Fibroblast of lung (primary cell): Measurements from ENCODE around the gene EIF3D. TPM values are rescaled to one million over a fixed set of nuclear protein-coding genes. Genes with fewer than 3 reads are reported as not detected.
"Not testable (repeated sequence)": the region's sequence is repeated elsewhere in the genome, so short reads cannot be mapped to it uniquely, and the experiment has no call there.

Experiments
- DNase-seq, 2 donors: peaks; one replicate each; pipeline versions ENCODE4 v3.0.0 to v3.0.0-alpha.2; 2010; ENCODE audit warnings: low read depth in 2 of 2
- H2AFZ ChIP-seq: 2 replicates; pipeline ENCODE4 v1.5.1; 2012; ENCODE audit warnings: low read length, control low read depth, inconsistent platforms
- H3K27ac ChIP-seq: 2 replicates; pipeline ENCODE4 v1.5.1; 2011; ENCODE audit warnings: low read length, control low read depth; ENCODE audit not compliant: insufficient read depth
- H3K27me3 ChIP-seq: 2 replicates; pipeline ENCODE4 v1.5.1; 2011; ENCODE audit warnings: mild to moderate bottlenecking, low read length; ENCODE audit not compliant: control insufficient read depth, insufficient read depth
- H3K36me3 ChIP-seq: 2 replicates; pipeline ENCODE4 v1.5.1; 2011; ENCODE audit warnings: low read length; ENCODE audit not compliant: control insufficient read depth, insufficient read depth
- H3K4me1 ChIP-seq: 2 replicates; pipeline ENCODE4 v1.5.1; 2011; ENCODE audit warnings: low read length; ENCODE audit not compliant: control insufficient read depth, insufficient read depth; ENCODE audit errors: extremely low read depth
- H3K4me2 ChIP-seq: 2 replicates; pipeline ENCODE4 v1.5.1; 2011; ENCODE audit warnings: low read length, control low read depth; ENCODE audit not compliant: insufficient read depth; ENCODE audit errors: extremely low read depth
- H3K4me3 ChIP-seq, 4 experiments: fragments of 200-600 bp in 1 of 4; sonication (generic) in 1 of 4; replicated peaks in 1 of 4; 2 replicates each; pipeline ENCODE4 v1.5.1; 2011 to 2016; ENCODE audit warnings: low read length in 4 of 4, low read depth in 3 of 4, mild to moderate bottlenecking in 3 of 4, control low read depth in 2 of 4, inconsistent platforms in 1 of 4, mixed read lengths in 1 of 4; ENCODE audit not compliant: insufficient read depth in 1 of 4; ENCODE audit errors: control extremely low read depth in 1 of 4
- H3K79me2 ChIP-seq: 2 replicates; pipeline ENCODE4 v1.5.1; 2012; ENCODE audit warnings: mild to moderate bottlenecking, low read length, inconsistent platforms; ENCODE audit not compliant: control insufficient read depth, insufficient read depth
- H3K9ac ChIP-seq: 2 replicates; pipeline ENCODE4 v1.5.1; 2011; ENCODE audit warnings: mild to moderate bottlenecking, low read length, control low read depth; ENCODE audit not compliant: insufficient read depth
- H3K9me3 ChIP-seq: 2 replicates; pipeline ENCODE4 v1.5.1; 2012; ENCODE audit warnings: low read depth, low read length; ENCODE audit not compliant: control insufficient read depth, insufficient read depth
- H4K20me1 ChIP-seq: 2 replicates; pipeline ENCODE4 v1.5.1; 2011; ENCODE audit warnings: low read length; ENCODE audit not compliant: control insufficient read depth, insufficient read depth; ENCODE audit errors: extremely low read depth
- EZH2 ChIP-seq: IDR thresholded peaks from 2 replicates; pipeline ENCODE4 v1.5.1; 2012; ENCODE audit warnings: low read length, control low read depth, mild to moderate bottlenecking; ENCODE audit errors: missing control alignments
- polyA plus RNA-seq, 2 donors: library from polyadenylated mRNA; depleted of rRNA in 1 of 2; stranded (reverse) in 1 of 2; unstranded in 1 of 2; fragments of >200 nt; gene quantifications; 2 replicates each; pipeline ENCODE4 v1.2.1, GENCODE V29; 2011 to 2012; ENCODE audit warnings: missing spikeins in 1 of 2
- total RNA-seq: library from RNA; depleted of rRNA; stranded (reverse); fragments of >200 nt; gene quantifications from 2 replicates; pipeline ENCODE4 v1.2.1, GENCODE V29; 2014
- TF ChIP-seq, protein P1 (sequence below), 2 donors: IDR thresholded peaks in 1 of 2; conservative IDR thresholded peaks in 1 of 2; 1 replicate in 1 of 2; 2 replicates in 1 of 2; pipeline ENCODE4 v1.5.1; 2011 to 2012; ENCODE audit warnings: low read length in 2 of 2, control low read depth in 1 of 2, inconsistent platforms in 1 of 2, low read depth in 1 of 2, mild to moderate bottlenecking in 1 of 2

EIF3D gene
- total and polyA plus RNA-seq, 2 donors (not counting 1 experiment from before 2014, with no cell fraction given): 267 to 306 TPM

GRCh38 chr22:36536717-36537116 is 7.8 kb upstream of the EIF3D start:
- Histone ChIP-seq H3K9ac (no peak overlapping the region), H3K4me3 (no peak overlapping the region), H4K20me1 (no peaks in the 10 kb centered on the region), H3K9me3 (no peaks in the 10 kb centered on the region), H3K4me1 (no peaks in the 10 kb centered on the region), H3K36me3 (no peaks in the 10 kb centered on the region), H3K27me3 (peaks cover 8% of the 10 kb centered on the region), H3K27ac (no peak overlapping the region), H3K4me2 (no peak overlapping the region), H3K79me2 (no peaks in the 10 kb centered on the region), H2AFZ (no peak overlapping the region)
- TF ChIP-seq EZH2: no peak
- TF ChIP-seq, protein P1, sequence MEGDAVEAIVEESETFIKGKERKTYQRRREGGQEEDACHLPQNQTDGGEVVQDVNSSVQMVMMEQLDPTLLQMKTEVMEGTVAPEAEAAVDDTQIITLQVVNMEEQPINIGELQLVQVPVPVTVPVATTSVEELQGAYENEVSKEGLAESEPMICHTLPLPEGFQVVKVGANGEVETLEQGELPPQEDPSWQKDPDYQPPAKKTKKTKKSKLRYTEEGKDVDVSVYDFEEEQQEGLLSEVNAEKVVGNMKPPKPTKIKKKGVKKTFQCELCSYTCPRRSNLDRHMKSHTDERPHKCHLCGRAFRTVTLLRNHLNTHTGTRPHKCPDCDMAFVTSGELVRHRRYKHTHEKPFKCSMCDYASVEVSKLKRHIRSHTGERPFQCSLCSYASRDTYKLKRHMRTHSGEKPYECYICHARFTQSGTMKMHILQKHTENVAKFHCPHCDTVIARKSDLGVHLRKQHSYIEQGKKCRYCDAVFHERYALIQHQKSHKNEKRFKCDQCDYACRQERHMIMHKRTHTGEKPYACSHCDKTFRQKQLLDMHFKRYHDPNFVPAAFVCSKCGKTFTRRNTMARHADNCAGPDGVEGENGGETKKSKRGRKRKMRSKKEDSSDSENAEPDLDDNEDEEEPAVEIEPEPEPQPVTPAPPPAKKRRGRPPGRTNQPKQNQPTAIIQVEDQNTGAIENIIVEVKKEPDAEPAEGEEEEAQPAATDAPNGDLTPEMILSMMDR (conservative IDR thresholded peaks at IDR 0.05 in 1 of 2, IDR thresholded peaks at IDR 0.05 in 1 of 2; ENCODE audit: low read depth in 1 of 2, low read length in 2 of 2): no peak
- no peak for DNase-seq

- not testable (repeated sequence) for H3K4me3 ChIP-seq, H3K4me2 ChIP-seq, H3K36me3 ChIP-seq, H3K79me2 ChIP-seq, DNase-seq, H3K27ac ChIP-seq, H3K4me1 ChIP-seq, H3K9me3 ChIP-seq, H2AFZ ChIP-seq, H3K27me3 ChIP-seq, H4K20me1 ChIP-seq, H3K9ac ChIP-seq
Measured at GRCh38 chr22:36533320-36533719, 4.4 kb upstream of the EIF3D start.

DNA sequence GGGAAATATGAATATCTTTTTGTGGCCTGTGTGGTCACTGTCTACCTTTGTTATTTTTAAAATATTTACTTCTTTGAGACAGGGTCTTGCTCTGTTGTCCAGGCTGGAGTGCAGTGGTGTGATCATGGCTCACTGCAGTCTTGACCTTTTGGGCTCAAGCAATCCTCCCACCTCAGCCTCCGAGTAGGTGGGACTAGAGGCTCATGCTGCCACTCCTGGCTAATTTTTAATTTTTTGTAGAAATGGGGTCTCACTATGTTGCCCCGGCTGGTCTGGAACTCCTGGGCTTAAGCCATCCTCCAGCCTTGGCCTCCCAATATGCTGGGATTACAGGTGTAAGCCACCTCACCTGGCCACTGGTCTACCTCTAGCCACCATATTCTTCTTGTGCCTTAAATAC is 3.5 kb upstream of the EIF3D start:
- H3K79me2 ChIP-seq: peaks cover 14% of the 10 kb centered on the region
- no peak overlapping the region for H3K4me3 ChIP-seq
- no peak overlapping the region for H3K9ac ChIP-seq
- peaks cover 8% of the 10 kb centered on the region for H3K27me3 ChIP-seq
- peaks cover 3% of the 10 kb centered on the region for H3K4me1 ChIP-seq
- no peaks in the 10 kb centered on the region for H3K36me3 ChIP-seq
- DNase-seq: no peak
- H3K9me3 ChIP-seq: no peaks in the 10 kb centered on the region
- no peak overlapping the region for H2AFZ ChIP-seq
- no peaks in the 10 kb centered on the region for H4K20me1 ChIP-seq
- no peak for TF ChIP-seq EZH2
- TF ChIP-seq, protein P1 (conservative IDR thresholded peaks at IDR 0.05 in 1 of 2, IDR thresholded peaks at IDR 0.05 in 1 of 2; ENCODE audit: low read depth in 1 of 2, low read length in 2 of 2): no peak
- no peak overlapping the region for H3K27ac ChIP-seq
- H3K4me2 ChIP-seq: no peak overlapping the region
